Astrocyte of the spinal cord (primary cell): ENCODE results near the gene TMEM273.

ENCODE experiments used
- DNase-seq: peaks from one replicate; pipeline ENCODE4 v3.0.0; 2011; ENCODE audit warnings: low read depth, low spot score
- H3K4me3 ChIP-seq: 2 replicates; pipeline ENCODE4 v1.5.1; 2011; ENCODE audit warnings: low read depth, mild to moderate bottlenecking, low read length, moderate library complexity
- in situ Hi-C: cut with HindIII; loops from 2 replicates; pipeline ENCODE4 v1.10.0; 2017; ENCODE audit warnings: low sequenced_read_pairs
- TF ChIP-seq, protein P1 (sequence below): IDR thresholded peaks from 2 replicates; pipeline ENCODE4 v1.5.1; 2012; ENCODE audit warnings: low read depth, mild to moderate bottlenecking, low read length, inconsistent platforms

The TMEM273 gene

DNA sequence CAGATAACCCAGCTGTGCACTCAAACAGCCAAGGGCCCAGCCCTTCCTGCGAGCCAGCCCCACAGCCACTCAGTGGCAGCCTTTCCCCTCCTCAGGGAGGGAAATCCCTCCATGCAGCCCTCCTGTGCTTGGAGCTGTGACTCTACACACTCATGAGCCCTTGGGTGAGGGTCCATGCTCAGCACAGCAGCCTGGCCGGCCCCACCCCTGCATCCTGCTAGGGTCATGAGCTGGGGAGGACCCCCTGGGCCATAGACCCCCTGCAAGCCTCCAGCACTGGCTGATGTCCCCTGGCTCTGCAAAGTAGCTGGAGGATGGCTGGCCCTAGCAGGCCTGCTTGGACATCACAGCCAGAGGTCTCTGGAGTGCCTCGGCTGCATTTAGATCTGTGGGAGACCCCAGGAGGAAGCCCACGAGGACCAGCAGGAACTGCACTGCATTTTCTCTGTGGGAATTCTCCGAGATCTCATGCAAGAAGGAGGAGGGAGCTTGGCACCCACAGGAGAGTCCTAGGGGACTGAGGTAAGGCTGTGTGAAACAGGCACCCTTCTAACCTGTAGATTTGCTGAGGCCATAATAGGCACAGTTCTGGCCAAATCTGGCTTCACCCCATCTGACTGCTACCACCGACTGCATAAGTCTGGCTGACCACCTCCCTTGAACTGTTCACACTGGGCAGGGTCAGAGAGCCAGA lies 17.4 kb downstream of the TMEM273 start:
- TF ChIP-seq, protein P1, sequence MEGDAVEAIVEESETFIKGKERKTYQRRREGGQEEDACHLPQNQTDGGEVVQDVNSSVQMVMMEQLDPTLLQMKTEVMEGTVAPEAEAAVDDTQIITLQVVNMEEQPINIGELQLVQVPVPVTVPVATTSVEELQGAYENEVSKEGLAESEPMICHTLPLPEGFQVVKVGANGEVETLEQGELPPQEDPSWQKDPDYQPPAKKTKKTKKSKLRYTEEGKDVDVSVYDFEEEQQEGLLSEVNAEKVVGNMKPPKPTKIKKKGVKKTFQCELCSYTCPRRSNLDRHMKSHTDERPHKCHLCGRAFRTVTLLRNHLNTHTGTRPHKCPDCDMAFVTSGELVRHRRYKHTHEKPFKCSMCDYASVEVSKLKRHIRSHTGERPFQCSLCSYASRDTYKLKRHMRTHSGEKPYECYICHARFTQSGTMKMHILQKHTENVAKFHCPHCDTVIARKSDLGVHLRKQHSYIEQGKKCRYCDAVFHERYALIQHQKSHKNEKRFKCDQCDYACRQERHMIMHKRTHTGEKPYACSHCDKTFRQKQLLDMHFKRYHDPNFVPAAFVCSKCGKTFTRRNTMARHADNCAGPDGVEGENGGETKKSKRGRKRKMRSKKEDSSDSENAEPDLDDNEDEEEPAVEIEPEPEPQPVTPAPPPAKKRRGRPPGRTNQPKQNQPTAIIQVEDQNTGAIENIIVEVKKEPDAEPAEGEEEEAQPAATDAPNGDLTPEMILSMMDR: no peak
- in situ Hi-C loops: no loop called here

DNA sequence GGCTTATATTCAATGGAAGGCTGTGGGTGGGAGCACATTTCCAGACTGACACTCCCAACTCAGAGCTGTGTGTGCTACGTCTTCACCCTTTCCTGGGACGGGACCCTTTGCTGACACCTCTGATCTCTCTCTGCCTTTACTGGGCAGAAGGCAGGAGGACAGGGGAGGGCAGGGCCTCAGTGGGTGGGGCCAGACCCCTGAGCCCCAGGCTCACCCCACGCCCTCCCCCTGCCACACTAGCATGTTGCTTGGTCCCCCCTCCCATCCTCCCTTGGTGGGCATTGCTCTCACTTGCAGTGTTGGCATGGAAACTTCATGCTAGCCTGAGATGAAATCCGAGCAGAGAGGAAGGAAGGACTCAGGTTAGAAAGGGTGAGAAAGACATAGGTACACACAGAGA lies 18.4 kb downstream of the TMEM273 start:
- TF ChIP-seq, protein P1: no peak
- in situ Hi-C loops: no loop called here
- DNase-seq: no peak
- no peak overlapping the region for H3K4me3 ChIP-seq

More for the DNA sequence above, 17.4 kb downstream of the TMEM273 start:
- DNase-seq: no peak
- H3K4me3 ChIP-seq: no peak overlapping the region

DNA sequence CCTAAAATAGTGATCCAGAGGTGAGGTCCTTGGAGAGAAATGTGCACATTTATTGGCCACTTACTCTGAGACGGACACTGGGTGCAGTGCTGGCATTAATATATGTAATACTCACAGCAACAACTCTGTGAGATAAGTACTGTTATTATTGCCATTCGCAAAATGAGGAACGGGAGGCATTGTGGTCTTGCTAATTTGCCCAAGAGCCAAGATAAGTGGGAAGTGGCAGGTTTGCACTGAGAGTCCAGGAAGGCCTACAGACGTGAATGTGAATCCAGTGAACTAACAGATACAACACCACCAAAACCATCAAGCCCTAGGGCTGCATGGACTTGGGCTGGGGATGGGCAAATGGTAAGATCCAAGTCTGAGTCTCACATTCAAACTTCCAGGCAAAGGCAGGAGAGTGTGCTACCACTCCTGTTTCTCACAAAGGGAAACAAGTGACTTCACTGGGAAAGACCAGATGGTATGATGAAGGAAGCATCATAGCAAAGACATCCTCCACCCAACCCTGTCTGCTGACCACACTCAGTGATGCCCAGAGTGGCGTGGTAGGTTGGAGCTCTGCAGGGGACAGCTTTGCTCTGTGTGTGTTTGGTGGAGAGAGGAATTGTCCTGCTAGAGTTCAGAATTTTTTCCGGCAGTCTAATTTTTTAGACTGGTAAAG lies 19.2 kb downstream of the TMEM273 start:
- H3K4me3 ChIP-seq: no peak overlapping the region
- TF ChIP-seq, protein P1: no peak
- DNase-seq: no peak
- in situ Hi-C loops: no loop called here

DNA sequence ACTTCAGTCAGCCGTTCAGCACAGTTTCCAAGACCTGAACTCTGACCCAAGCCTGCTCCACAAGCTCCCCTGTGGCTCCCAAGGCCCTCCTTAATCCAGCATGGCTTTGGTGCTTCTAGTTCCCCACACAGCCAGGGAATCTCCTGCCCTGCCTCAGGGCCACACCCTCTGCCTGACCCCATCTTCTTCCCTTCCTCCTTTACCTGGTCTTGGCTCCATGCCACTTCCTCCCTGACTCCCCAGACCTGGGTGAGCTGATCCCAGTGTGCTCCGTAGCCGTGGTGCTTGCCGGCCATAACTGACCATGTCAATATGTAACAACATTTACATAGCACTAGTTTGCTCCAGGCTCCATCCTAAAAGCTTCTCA lies 20.0 kb downstream of the TMEM273 start:
- DNase-seq: no peak
- in situ Hi-C loops: no loop called here
- no peak overlapping the region for H3K4me3 ChIP-seq
- TF ChIP-seq, protein P1: no peak

DNA sequence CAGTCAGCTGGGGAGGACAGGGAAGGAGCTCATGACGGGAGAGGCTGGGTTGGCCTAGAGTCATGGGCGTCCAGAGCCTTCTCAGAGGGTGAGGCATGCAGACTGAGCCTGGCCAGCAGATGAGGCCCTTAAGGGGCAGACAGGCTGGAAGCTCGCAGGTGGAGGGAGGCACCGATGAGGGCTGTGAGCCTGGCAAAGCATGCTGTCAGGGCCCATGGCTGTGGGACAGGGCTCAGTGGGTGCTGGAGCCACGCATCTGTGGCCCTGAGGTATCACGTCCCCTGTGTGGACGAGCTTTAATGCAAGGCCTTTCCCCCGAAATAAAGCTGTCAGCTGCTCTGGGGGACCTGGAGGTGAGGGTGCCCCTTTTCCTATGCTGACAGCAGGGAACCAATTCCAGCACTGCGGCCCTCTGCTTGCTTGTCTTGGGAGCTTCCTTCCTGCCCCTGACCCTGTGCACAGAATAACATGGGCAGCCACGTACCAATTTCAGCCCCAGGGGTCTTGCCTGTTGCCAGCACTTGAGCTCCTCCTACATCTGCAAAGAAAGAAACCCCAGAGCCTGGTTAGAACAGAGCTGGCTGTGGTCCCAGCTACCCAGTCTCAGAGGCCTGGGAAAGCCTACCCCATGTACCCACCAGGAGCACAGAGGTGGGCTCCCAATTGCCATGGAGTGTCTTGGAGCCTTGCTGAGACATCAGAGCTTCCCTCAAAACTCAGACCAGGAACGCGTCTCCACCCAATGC lies 20.6 kb downstream of the TMEM273 start:
- TF ChIP-seq, protein P1: no peak
- in situ Hi-C loops: no loop called here
- no peak overlapping the region for H3K4me3 ChIP-seq
- DNase-seq: no peak

DNA sequence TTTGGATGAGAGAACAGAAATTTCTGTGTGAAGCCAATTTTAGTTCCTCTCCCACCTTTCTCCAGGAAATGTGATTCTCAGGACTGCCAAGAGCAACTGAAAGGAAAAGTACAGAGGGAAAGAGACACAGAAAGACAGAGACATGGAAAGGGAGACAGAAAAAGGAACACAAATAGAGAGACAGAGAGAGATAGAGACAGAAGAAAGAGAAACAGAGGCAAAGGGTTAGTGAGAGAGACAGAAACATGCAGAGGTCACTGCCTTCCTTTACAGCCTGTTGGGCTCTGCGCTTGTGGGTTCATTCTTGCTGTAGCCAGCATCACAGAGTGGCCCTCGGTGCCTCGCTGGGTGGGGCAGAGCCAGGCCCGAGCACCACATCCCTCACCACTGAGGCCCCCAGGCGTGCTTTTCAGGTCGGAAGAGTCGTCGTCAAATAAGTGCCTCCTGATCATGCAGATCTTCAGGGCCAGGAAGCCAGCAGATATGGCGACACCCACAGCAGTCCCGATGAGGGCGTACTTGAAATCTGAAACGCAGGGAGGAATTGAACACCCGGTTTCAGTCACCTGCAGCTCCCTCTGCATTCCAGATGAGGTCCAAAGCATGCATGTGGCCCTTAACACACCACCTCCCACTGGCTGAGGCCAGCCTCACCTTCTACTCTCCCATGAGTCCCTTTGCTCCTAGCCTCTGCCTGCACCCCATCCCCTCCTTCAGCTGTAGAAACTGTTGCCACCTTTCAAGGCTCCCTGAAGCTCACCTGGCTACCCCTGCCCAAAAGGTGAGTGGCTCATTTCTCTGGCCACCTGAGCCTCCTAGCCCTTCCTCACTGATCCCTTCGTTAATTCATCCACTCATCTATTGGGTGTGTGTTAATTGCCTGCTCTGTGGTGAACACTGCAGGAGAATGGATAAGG lies 21.4 kb downstream of the TMEM273 start:
- DNase-seq: no peak
- TF ChIP-seq, protein P1: no peak
- H3K4me3 ChIP-seq: no peak overlapping the region
- in situ Hi-C loops: no loop called here
